K562 (cell line): ENCODE measurements around the gene REM2. TPM values are rescaled to one million over a fixed set of nuclear protein-coding genes. Genes with fewer than 3 reads are reported as not detected.

Experiments used
- ARNT ChIP-seq, 2 experiments: fragments of 450-650 bp; IDR thresholded peaks; 2 replicates each; pipeline ENCODE4 v1.6.1; 2016; ENCODE audit warnings: mild to moderate bottlenecking in 1 of 2
- ATF7 ChIP-seq: fragments of 450-650 bp; IDR thresholded peaks from 2 replicates; pipeline ENCODE4 v1.7.1; 2014; ENCODE audit warnings: mild to moderate bottlenecking, moderate library complexity
- BHLHE40 ChIP-seq: IDR thresholded peaks from 2 replicates; pipeline ENCODE4 v1.6.1; 2011; ENCODE audit warnings: low read length, improper control_type of control experiment
- CSDE1 ChIP-seq, 2 experiments: fragments of 450-650 bp; IDR thresholded peaks; 2 replicates each; pipeline ENCODE4 v1.6.1; 2016; ENCODE audit warnings: mild to moderate bottlenecking in 1 of 2
- CTBP1 ChIP-seq: fragments of 450-650 bp; IDR thresholded peaks from 2 replicates; pipeline ENCODE4 v1.6.1; 2016; ENCODE audit warnings: borderline replicate concordance
- E4F1 ChIP-seq: fragments of 250-450 bp; sonication (Bioruptor Pico); IDR thresholded peaks from 2 replicates; pipeline ENCODE4 v1.5.0; 2021; ENCODE audit warnings: mild to moderate bottlenecking, borderline replicate concordance
- HDAC1 ChIP-seq, 2 experiments: fragments of 450-650 bp; IDR thresholded peaks; 2 replicates each; pipeline ENCODE4 v1.6.1; 2016 to 2017; ENCODE audit warnings: inconsistent platforms in 1 of 2, mild to moderate bottlenecking in 1 of 2, moderate library complexity in 1 of 2
- HIVEP1 ChIP-seq: fragments of 250-450 bp; sonication (Bioruptor Pico); IDR thresholded peaks from 2 replicates; pipeline ENCODE4 v1.4.0; 2020; ENCODE audit warnings: mild to moderate bottlenecking
- KLF1 ChIP-seq: fragments of 450-650 bp; IDR thresholded peaks from 2 replicates; pipeline ENCODE4 v1.6.1; 2016; ENCODE audit warnings: missing genetic modification characterization, missing compliant biosample characterization
- NCOA4 ChIP-seq: fragments of 450-650 bp; IDR thresholded peaks from 2 replicates; pipeline ENCODE4 v1.6.1; 2018; ENCODE audit warnings: mild to moderate bottlenecking; ENCODE audit not compliant: partially characterized antibody
- NR0B1 ChIP-seq: fragments of 450-650 bp; IDR thresholded peaks from one replicate; pipeline ENCODE4 v1.6.1; 2018; ENCODE audit warnings: mild to moderate bottlenecking, moderate library complexity; ENCODE audit not compliant: partially characterized antibody
- NR4A1 ChIP-seq, 2 experiments: fragments of 250-450 bp in 1 of 2; fragments of 450-650 bp in 1 of 2; sonication (Bioruptor Pico) in 1 of 2; IDR thresholded peaks; 2 replicates each; pipeline versions ENCODE4 v1.4.0 to v1.6.1; 2016 to 2020; ENCODE audit warnings: mild to moderate bottlenecking in 2 of 2, missing compliant biosample characterization in 1 of 2, missing genetic modification characterization in 1 of 2, moderate library complexity in 1 of 2
- PPARD ChIP-seq: fragments of 250-450 bp; sonication (Bioruptor Pico); IDR thresholded peaks from 2 replicates; pipeline ENCODE4 v1.8.0; 2022; ENCODE audit warnings: inconsistent platforms, mild to moderate bottlenecking, moderate library complexity
- YBX1 ChIP-seq: fragments of 450-650 bp; IDR thresholded peaks from 2 replicates; pipeline ENCODE4 v1.7.1; 2016; ENCODE audit warnings: mild to moderate bottlenecking
- ZBTB2 ChIP-seq: fragments of 450-650 bp; IDR thresholded peaks from 2 replicates; pipeline ENCODE4 v1.6.1; 2016; ENCODE audit warnings: antibody characterized with exemption
- ZFPM2 ChIP-seq: fragments of 250-450 bp; sonication (Bioruptor Pico); IDR thresholded peaks from 2 replicates; pipeline ENCODE4 v1.5.1; 2022; ENCODE audit warnings: mild to moderate bottlenecking
- ZNF124 ChIP-seq: sonication (generic); formaldehyde crosslinking; IDR thresholded peaks from 2 replicates; pipeline ENCODE4 v1.8.1; 2022; ENCODE audit warnings: missing genetic modification reagents
- ZNF197 ChIP-seq: fragments of 200-800 bp; sonication (Bioruptor generic); IDR thresholded peaks from 2 replicates; pipeline ENCODE4 v1.6.1; 2016; ENCODE audit warnings: low read depth, missing genetic modification characterization, missing compliant biosample characterization
- ZNF263 ChIP-seq: sonication (generic); formaldehyde crosslinking; IDR thresholded peaks from 2 replicates; pipeline ENCODE4 v1.8.0; 2022; ENCODE audit warnings: mild to moderate bottlenecking, missing genetic modification reagents, borderline replicate concordance
- ZNF277 ChIP-seq: fragments of 250-450 bp; sonication (Bioruptor Pico); IDR thresholded peaks from 2 replicates; pipeline ENCODE4 v1.8.0; 2022; ENCODE audit warnings: inconsistent platforms, mild to moderate bottlenecking, moderate library complexity, borderline replicate concordance
- ZNF695 ChIP-seq: fragments of 450-650 bp; formaldehyde crosslinking; IDR thresholded peaks from 2 replicates; pipeline ENCODE4 v1.4.0; 2020; ENCODE audit warnings: mild to moderate bottlenecking, moderate library complexity
- polyA plus RNA-seq, 8 experiments: library from polyadenylated mRNA; depleted of rRNA in 4 of 8; stranded (reverse) in 5 of 8; unstranded in 3 of 8; fragments of >200 nt; fragmentation: Nextera tagmentation in 2 of 8; fragmentation: Illumina TruSeq in 1 of 8; extraction: Ambion mirVana in 2 of 8; extraction: Trizol in 1 of 8; gene quantifications; 2 replicates each; pipeline versions ENCODE4 v1.2.1 to v1.2.3, GENCODE V29; 2011 to 2014; ENCODE audit warnings: inconsistent platforms in 1 of 8, missing spikeins in 1 of 8
- total RNA-seq, 7 experiments: library from RNA; depleted of rRNA in 6 of 7; stranded (reverse); fragments of >200 nt in 6 of 7; fragmentation: Illumina TruSeq in 2 of 7; extraction: Trizol in 2 of 7; gene quantifications; 2 replicates each; pipeline versions ENCODE4 v1.2.1 to v1.2.3, GENCODE V29; 2011 to 2021; ENCODE audit warnings: low replicate concordance in 1 of 7

REM2 gene
- total and polyA plus RNA-seq, 9 of the 15 experiments (the other 6 are each of a cell fraction or from before 2014, with no cell fraction given): 0.18 to 1.0 (median 0.38) TPM

GRCh38 chr14:22897357-22897756, 14.3 kb downstream of the REM2 start (continued):
- TF ChIP-seq ZNF277 (CRISPR knock-in tag): no peak
- TF ChIP-seq ARNT (IDR thresholded peaks at IDR 0.05): peak in 1 of 2 experiments; percentile 90; a peak in 2 of 4 replicates
- TF ChIP-seq BHLHE40: peak; percentile 87
- 0 out of 2 replicates have a peak, but pooled peaks have one; percentile 19 for TF ChIP-seq ATF7
- no peak for TF ChIP-seq ZNF197
- peak in 1 of 2 experiments; percentile 62; a peak in 2 of 4 replicates for TF ChIP-seq HDAC1 (IDR thresholded peaks at IDR 0.05)
- TF ChIP-seq ZBTB2: peak; percentile 87
- no peak for TF ChIP-seq YBX1
- TF ChIP-seq KLF1 (tag): no peak
- TF ChIP-seq E4F1 (CRISPR knock-in tag): no peak
- peak; percentile 61 for TF ChIP-seq CTBP1
- TF ChIP-seq CSDE1 (IDR thresholded peaks at IDR 0.05): no peak
- no peak for TF ChIP-seq ZFPM2 (CRISPR knock-in tag)
- no peak for TF ChIP-seq PPARD
- no peak for TF ChIP-seq HIVEP1 (CRISPR knock-in tag)
- no peak for TF ChIP-seq NR4A1 (CRISPR knock-in tag; IDR thresholded peaks at IDR 0.05)
- no peak for TF ChIP-seq NR4A1 (tag; IDR thresholded peaks at IDR 0.05)
- no peak for TF ChIP-seq ZNF124 (CRISPR knock-in tag)
- no peak for TF ChIP-seq NCOA4
- no peak for TF ChIP-seq NR0B1
- TF ChIP-seq ZNF263 (CRISPR knock-in tag): no peak
- TF ChIP-seq ZNF695 (CRISPR knock-in tag): no peak
